HL-60/S4 (cell line): ENCODE measurements around the gene TMEM134.

Source experiments
- in situ Hi-C: fragments of 300-500 bp; cut with MboI; formaldehyde crosslinking; loops from 2 replicates; pipeline ENCODE4 v1.14.3; 2022; ENCODE audit warnings: low sequenced_read_pairs

TMEM134 gene

DNA sequence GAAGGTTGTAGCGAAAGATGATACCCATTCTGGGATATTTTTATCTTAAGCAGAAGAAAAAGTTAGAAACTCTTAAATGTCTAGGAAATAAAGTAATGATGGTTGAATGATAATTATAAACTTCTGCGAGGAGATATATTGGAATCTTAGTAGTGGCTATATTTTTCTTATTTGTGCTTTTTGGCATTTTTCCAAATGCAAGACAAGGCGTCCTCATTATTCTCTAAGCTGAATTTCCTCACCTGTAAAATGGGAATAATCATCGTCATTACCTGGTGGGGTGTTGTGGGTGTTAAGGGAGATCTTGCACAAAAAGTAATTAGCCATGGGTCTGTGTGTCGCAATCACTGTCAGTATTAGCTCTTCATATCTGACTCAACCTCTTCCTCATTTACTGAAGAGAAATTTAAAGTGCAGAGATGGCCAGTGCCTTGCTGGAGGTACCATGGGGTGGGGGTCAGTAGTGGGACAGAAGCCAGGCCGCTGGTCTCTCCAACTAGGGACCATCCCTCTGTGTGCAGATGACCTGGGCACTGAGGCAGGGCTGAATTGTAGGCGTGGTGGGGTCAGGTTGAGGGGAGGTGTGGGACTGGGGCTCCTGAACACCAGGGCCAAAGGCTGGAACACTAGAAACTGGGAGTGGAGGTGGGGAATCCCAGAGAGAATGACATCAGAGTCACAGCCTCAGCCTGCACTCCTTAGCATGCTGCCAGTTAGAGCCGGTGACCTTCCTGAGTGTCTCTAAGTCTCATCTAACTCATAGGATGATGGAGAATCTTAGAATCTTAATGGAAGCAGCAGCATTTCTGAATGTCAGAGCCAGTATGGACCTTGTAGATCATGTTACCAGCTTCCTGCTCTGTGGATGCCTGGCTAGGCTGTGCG is 32.0 kb upstream of the TMEM134 start:
- in situ Hi-C loops, result no loop called here

DNA sequence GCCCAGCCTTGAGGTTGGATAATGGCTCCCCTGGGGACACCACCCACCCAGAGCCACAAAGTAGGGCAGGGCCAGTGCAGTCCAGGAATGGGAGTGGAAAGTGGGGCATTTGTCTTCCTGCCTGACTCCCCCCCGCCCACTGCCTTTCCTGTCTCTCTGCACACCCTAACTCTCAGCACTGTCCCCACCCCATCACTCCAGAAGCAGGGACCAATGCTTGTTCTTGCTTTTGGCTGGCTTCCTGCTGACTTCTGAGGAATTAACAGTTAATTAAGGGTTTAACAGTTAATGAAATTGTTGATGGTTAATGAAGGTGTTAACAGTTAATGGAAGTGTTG is 31.4 kb upstream of the TMEM134 start:
- in situ Hi-C loops, result no loop called here

DNA sequence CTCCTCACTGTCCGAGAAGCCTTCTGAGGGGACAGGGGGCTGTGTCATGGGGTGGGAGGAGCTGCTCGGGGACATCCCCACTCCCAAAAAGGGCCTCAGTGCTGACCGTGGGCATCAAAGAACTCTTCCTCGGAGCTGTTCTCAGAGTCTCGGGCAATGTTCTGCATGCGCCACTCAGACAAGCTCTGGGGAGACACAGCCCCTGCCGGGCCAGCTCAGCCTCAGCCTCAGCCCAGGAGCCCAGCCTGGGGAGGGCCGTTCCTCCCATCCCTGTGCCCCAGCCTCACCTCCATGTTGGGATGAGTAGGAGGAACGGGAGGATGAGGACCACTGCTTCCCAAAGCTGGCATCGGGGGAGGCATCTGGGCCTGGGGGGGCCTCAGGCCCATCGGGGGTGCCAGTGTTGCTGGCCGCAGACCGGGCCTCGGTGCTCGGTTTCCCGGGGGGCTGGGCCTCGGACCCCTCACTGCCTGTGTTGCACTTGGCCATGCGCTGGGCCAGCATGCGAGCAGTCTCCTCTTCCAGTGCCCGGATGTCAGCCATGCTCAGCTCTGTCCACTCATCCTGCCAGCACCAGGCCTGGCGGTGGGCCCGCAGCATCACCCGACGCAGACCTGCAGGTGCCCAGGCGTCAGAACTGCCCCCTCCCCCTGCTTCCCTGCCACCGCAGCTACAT is 30.9 kb upstream of the TMEM134 start:
- in situ Hi-C loops, result no loop called here

DNA sequence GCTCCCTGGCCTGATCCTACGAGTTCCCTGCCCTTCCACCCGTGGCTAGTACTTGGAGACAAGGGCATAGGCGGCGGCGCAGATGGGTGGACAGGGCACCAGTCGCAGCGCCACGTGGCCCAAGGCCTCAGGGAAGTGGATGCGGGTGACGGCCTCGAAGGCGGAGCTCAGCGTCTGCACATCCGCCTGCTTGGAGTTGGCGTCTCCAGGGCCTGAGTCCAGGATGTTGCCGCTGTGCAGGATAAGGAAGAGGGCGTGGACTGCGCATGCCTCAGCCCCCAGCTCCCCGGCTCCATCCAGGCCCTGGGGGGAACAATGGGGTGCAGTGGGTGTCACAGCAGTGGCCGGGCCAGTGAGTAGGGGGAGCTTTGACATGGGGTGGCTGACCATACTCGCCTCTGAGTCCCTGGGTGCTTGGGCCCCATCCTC is 29.5 kb upstream of the TMEM134 start:
- in situ Hi-C loops, result no loop called here

- in situ Hi-C loops, result no loop called here
Observed at GRCh38 chr11:67497656-67498291, 28.7 kb upstream of the TMEM134 start.

GRCh38 chr11:67496113-67496512 is 27.1 kb upstream of the TMEM134 start:
- in situ Hi-C loops, result no loop called here

DNA sequence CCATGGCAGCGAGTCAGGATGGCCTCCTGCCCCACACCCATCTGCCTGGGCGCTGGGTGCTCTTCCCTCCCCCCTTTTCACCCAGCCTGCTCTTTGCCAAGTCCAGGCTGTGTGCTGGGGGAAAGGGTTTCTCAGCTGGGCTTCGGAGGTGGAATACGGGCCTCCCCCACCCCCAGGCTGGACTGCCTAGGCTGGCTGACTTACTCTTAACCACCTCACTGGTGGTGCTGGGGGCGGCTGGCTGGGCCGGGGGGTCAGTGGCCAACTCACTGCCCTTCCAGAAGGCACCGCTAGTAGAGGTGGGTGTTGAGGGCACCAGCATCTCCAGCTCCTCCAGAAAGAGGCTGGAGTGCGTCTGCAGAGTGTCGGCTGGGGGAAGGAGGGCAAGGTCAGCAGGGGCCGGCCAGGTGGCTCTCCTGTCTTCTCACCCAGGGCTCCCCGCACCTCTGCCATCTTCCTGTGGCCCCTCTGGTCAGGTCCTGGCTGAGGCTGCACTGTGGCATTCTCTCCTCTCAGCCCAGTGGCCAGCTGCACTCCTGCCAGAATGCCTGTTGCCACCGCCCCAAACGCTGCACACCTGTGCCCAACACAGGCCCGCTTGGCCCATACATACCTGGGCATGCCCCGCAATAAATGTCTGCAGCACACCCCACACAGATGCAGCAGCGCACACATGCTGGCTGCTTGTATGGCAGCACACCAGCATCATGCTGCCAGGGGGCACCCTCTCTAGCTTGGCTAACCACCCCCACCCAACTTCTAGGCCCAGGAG is 26.4 kb upstream of the TMEM134 start:
- in situ Hi-C loops, result no loop called here

DNA sequence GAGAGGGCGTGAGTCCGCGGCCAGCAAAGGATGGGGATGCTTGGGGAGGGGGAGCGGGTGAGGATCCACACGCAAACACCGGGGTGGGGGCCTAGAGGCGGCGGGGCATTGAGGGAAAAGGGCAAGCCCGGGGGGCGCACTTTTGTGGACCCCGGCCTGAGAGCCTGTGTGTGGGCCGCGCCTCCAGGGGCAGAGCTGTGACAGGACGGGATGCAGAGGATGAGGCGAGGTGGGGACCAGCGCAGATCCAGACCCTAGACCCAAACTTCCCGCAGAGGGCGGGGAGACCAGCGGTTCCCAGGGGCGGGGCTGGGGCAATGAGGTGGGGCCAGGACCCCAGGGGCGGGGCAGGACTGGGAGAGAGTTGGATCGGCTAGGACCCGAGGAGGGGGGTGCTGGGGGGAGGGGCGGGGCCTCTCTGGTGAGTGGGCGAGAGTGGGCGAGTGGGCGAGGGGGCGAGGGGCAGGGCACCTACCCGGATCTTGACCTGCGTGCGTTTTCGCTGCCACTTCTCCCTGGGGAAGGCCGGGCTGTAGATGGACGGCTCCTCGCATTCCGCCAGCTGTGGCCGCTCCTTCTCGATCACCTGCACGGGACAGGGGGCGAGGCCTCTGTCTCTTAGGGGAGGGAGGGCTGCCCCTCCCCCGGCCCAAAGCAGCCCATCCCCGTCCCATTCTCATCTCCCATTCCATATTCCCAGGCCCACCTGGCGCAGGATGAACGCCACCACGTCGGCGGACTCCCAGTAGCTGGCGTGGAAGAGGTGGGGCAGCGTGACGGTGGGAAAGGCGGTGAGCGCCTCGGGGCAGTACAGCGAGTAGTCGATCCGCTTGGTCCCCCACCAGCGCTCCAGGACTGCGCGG is 25.6 kb upstream of the TMEM134 start:
- in situ Hi-C loops, result no loop called here

DNA sequence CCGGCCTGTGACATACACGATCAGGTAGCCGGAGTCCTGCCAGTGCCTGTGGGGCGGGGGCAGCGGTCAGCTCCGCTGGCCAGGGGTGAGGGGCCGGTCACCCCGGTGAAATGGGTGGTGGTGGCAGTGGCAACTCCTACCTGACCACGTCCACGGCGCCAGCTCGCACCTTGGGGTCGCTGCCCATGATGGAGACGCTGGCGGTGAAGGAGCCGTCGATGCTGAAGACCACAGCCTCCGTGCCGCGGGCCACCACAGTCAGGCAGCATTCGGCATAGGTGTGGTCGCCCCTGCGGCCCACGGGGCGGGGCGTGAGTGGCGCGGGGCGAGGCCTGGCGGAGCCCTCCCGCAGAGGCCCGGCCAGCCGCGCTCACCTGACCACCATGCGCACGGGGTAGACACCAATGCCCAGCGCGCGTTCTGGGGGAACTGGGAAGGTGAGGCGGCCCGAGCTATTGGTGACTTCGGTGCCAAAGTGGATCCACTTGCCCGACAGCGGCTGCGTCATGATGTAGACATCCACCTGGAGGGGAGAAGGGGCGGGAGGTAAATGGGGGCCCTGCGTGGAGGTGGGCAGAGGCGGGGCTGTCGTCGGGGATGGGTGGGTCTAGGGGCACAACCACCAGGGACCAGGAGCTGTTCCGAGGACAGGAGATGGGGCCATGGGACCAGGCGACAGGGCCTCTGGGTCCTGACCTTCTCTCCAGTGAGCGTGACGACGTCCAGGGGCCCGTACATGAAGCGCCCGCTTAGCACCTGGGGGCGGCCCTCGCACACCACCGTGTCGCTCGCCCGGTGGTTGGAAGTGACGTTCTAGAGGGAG is 24.7 kb upstream of the TMEM134 start:
- in situ Hi-C loops, result no loop called here

DNA sequence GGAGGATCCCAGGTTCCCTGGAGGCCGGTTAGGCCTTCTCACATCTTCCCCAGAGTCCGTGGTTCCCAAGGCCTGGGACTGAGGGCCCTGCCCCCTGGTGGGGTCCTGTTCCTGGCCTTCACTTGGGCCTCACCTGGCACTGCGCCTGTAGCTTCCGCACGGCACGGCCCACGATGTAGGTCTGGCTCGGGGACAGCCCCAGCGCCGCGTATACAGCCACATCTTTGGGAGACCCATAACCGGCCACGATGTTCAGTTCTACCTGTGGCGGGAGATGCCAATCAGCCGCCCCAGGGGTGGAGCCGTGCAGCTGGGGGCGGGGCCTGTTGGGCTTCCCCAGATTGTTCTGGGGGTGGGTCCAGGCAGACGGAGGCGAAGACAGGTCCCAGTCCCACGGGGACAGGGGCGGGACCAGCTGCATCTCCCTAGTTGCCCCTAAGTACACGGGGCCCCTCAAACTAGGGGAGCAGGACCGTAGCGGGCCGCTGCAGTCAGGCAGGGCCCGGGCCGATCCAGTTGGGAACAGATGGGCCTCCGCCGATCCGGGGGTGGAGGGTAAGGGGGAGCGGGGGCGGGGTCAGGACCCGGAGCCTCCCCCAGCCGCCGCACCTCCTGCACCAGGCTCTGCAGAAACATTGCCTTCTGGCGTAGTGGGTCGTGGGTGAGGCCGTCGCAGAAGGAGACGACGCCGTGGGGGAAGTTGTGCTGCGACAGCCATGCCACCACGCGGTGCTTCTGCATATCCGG is 23.9 kb upstream of the TMEM134 start:
- in situ Hi-C loops, result no loop called here

GRCh38 chr11:67492069-67492727 is 23.1 kb upstream of the TMEM134 start:
- in situ Hi-C loops, result no loop called here

- in situ Hi-C loops, result no loop called here
Observed at GRCh38 chr11:67491276-67492068, 22.4 kb upstream of the TMEM134 start.

DNA sequence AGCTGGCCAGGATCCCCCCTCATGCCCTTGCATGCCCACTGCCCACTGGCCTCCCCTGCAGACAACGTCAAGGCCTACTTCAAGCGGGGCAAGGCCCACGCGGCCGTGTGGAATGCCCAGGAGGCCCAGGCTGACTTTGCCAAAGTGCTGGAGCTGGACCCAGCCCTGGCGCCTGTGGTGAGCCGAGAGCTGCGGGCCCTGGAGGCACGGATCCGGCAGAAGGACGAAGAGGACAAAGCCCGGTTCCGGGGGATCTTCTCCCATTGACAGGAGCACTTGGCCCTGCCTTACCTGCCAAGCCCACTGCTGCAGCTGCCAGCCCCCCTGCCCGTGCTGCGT is 21.6 kb upstream of the TMEM134 start:
- in situ Hi-C loops, result no loop called here

- in situ Hi-C loops, result no loop called here
Observed at GRCh38 chr11:67489885-67490726, 21.1 kb upstream of the TMEM134 start.

DNA sequence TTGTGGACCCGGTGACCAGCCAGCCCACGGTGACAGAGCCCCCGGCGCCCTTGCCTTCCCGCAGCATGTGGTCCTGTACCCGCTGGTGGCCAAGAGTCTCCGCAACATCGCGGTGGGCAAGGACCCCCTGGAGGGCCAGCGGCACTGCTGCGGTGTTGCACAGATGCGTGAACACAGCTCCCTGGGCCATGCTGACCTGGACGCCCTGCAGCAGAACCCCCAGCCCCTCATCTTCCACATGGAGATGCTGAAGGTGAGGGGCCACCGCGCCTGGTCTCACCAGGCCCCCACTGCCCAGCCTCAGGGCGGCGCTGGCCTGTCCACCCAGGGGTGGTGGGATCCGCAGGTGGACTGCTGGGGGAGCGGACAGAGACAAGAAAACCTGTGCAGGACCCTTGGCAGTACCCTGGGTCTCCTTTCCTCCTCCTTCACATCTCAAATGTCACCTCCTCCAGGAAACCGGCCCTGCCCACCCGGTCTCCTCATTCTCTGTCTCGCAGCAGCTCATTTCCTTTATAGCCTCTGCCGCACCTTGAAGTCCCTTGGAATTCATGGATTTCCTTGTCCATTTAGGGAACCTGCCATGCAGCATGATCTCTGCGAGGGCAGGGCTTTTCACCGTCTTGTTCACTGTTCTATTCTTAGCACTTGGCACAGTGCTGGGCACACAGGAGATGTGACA is 20.3 kb upstream of the TMEM134 start:
- in situ Hi-C loops, result no loop called here
